Breast epithelium (tissue), 4 donors: Measurements from ENCODE around the gene DGKI. TPM values are rescaled to one million over a fixed set of nuclear protein-coding genes. Genes with fewer than 3 reads are reported as not detected.
"Not testable (repeated sequence)": the region's sequence is repeated elsewhere in the genome, so short reads cannot be mapped to it uniquely, and the experiment has no call there.

Experiments used
- DNase-seq, 2 donors: peaks; one replicate each; pipeline ENCODE4 v3.0.0-alpha.2; 2019; ENCODE audit warnings: low spot score in 2 of 2
- H3K27ac ChIP-seq, 2 donors: fragments of 200-600 bp; sonication (generic) in 1 of 2; one replicate each; pipeline ENCODE4 v1.5.1; 2016 to 2019; ENCODE audit warnings: mild to moderate bottlenecking in 1 of 2
- H3K27me3 ChIP-seq, 2 donors: fragments of 200-600 bp; sonication (generic) in 1 of 2; one replicate each; pipeline versions ENCODE4 v1.5.1 to v1.6.0; 2017 to 2019; ENCODE audit warnings: control low read depth in 1 of 2, mild to moderate bottlenecking in 1 of 2
- H3K36me3 ChIP-seq: fragments of 200-600 bp; one replicate; pipeline ENCODE4 v1.5.1; 2019
- H3K4me1 ChIP-seq, 2 donors: fragments of 200-600 bp; sonication (generic); one replicate each; pipeline ENCODE4 v1.5.1; 2016 to 2019; ENCODE audit warnings: control low read depth in 1 of 2
- H3K4me3 ChIP-seq, 3 donors: fragments of 200-600 bp; sonication (generic); 1 replicate in 2 of 3; 2 replicates in 1 of 3; pipeline ENCODE4 v1.5.1; 2016 to 2019; ENCODE audit warnings: mild to moderate bottlenecking in 3 of 3, moderate library complexity in 2 of 3
- H3K9me3 ChIP-seq, 2 donors: fragments of 200-600 bp; sonication (generic) in 1 of 2; one replicate each; pipeline ENCODE4 v1.5.1; 2016 to 2019; ENCODE audit warnings: control low read depth in 1 of 2
- CTCF ChIP-seq, 3 donors: fragments of 450-650 bp; IDR thresholded peaks; one replicate each; pipeline ENCODE4 v1.5.1; 2016 to 2017; ENCODE audit warnings: antibody characterized with exemption in 3 of 3, mild to moderate bottlenecking in 3 of 3, moderate library complexity in 3 of 3
- POLR2A ChIP-seq: fragments of 450-650 bp; IDR thresholded peaks from one replicate; pipeline ENCODE4 v1.6.1; 2016; ENCODE audit warnings: antibody characterized with exemption, mild to moderate bottlenecking, moderate library complexity
- POLR2AphosphoS5 ChIP-seq, 3 donors: sonication (generic); formaldehyde crosslinking; IDR thresholded peaks; one replicate each; pipeline ENCODE4 v1.6.1; 2017; ENCODE audit warnings: antibody characterized with exemption in 3 of 3
- intact Hi-C: fragments of 100-400 bp; cut with DNase I; formaldehyde crosslinking; loops from one replicate; pipeline ENCODE4 v1.15.1; 2023; ENCODE audit warnings: low total_unique reads
- total RNA-seq, 3 donors: library from RNA; depleted of rRNA; stranded (reverse); fragments of >200 nt; gene quantifications; one replicate each; pipeline ENCODE4 v1.1.0, GENCODE V29; 2016

Gene DGKI
- total RNA-seq, 3 donors from 2014 or later, result 2.7 to 4.1 (median 2.9) TPM

GRCh38 chr7:137717811-137718271, 128.9 kb downstream of the DGKI start:
- intact Hi-C loops, result no loop called here
- Histone ChIP-seq H3K27me3 (no peaks in the 10 kb centered on the region), H3K4me3 (peak overlapping the region in 1 of 3 donors; percentile 15), H3K4me1 (no peaks in the 10 kb centered on the region), H3K27ac (no peak overlapping the region), H3K9me3 (no peaks in the 10 kb centered on the region), H3K36me3 (no peaks in the 10 kb centered on the region)
- DNase-seq, result no peak
- TF ChIP-seq POLR2AphosphoS5 (IDR thresholded peaks at IDR 0.05), result no peak
- TF ChIP-seq POLR2A, result no peak
- no peak for TF ChIP-seq CTCF (IDR thresholded peaks at IDR 0.05)

GRCh38 chr7:137717045-137717444, 129.7 kb downstream of the DGKI start:
- no peak overlapping the region for H3K4me3 ChIP-seq
- TF ChIP-seq POLR2AphosphoS5 (IDR thresholded peaks at IDR 0.05) (no peak), CTCF (IDR thresholded peaks at IDR 0.05) (no peak), POLR2A (no peak)
- no peaks in the 10 kb centered on the region for H3K9me3 ChIP-seq
- intact Hi-C loops, result no loop called here
- H3K27ac ChIP-seq, result no peak overlapping the region
- H3K4me1 ChIP-seq, result no peaks in the 10 kb centered on the region
- no peaks in the 10 kb centered on the region for H3K27me3 ChIP-seq
- no peak for DNase-seq
- H3K36me3 ChIP-seq, result no peaks in the 10 kb centered on the region

GRCh38 chr7:137716061-137716460, 130.7 kb downstream of the DGKI start:
- Histone ChIP-seq H3K36me3 (no peaks in the 10 kb centered on the region), H3K27ac (no peak overlapping the region), H3K27me3 (no peaks in the 10 kb centered on the region), H3K9me3 (no peaks in the 10 kb centered on the region), H3K4me1 (no peaks in the 10 kb centered on the region), H3K4me3 (no peak overlapping the region)
- intact Hi-C loops, result no loop called here
- TF ChIP-seq POLR2AphosphoS5 (IDR thresholded peaks at IDR 0.05) (no peak), CTCF (IDR thresholded peaks at IDR 0.05) (no peak), POLR2A (no peak)
- DNase-seq, result no peak

DNA sequence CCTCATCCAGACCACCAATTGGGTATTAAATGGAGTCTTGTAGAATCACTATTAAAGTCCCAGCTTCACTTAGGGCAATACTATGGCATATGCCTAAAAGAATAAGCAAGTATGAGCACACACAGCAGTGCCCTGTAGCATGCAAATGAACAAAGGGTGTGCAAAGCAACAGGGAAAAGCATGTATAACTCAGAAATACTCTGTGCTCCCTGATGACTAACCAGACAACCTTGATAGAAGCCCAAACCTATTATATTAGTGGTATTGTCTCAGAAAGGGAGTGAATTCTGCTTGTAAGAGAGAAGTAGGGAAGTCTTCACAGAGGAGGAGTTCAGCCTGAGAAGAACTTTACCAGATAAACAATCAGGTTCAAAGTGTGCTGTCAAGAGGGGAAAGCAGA, 131.2 kb downstream of the DGKI start:
- no peak for TF ChIP-seq POLR2AphosphoS5 (IDR thresholded peaks at IDR 0.05)
- no peak for TF ChIP-seq POLR2A
- TF ChIP-seq CTCF (IDR thresholded peaks at IDR 0.05), result no peak
- Histone ChIP-seq H3K36me3 (no peaks in the 10 kb centered on the region), H3K27me3 (no peaks in the 10 kb centered on the region), H3K4me1 (no peaks in the 10 kb centered on the region), H3K4me3 (no peak overlapping the region), H3K9me3 (no peaks in the 10 kb centered on the region), H3K27ac (no peak overlapping the region)
- no peak for DNase-seq
- intact Hi-C loops, result no loop called here

- DNase-seq, result no peak
- no peaks in the 10 kb centered on the region for H3K9me3 ChIP-seq
- H3K27ac ChIP-seq, result no peak overlapping the region
- TF ChIP-seq POLR2AphosphoS5 (IDR thresholded peaks at IDR 0.05) (no peak), CTCF (IDR thresholded peaks at IDR 0.05) (no peak), POLR2A (no peak)
- intact Hi-C loops, result no loop called here
- no peak overlapping the region for H3K4me3 ChIP-seq
- H3K27me3 ChIP-seq, result no peaks in the 10 kb centered on the region
- no peaks in the 10 kb centered on the region for H3K4me1 ChIP-seq
- no peaks in the 10 kb centered on the region for H3K36me3 ChIP-seq
These were observed 131.7 kb downstream of the DGKI start for GRCh38 chr7:137715121-137715520.

DNA sequence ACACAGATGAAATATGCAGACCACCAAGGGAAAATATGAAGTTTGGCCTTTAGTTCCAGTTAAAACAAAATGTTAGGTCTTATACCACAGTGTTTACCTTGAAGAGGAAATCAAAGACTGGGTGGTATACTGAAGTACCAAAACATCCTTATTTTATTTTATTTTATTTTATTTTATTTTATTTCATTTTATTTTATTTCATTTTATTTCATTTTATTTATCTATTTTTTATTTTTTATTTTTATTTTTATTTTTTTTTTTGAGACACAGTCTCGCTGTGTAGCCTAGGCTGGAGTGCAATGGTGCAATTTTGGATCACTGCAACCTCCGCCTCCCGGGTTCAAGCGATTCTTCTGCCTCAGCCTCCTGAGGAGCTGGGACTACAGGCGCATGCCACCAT, 140.4 kb downstream of the DGKI start:
- H3K9me3 ChIP-seq, result peaks cover 0 to 20% of the 10 kb centered on the region in 2 donors
- intact Hi-C loops, result not testable (repeated sequence)

More for the DNA sequence above, 140.4 kb downstream of the DGKI start:
- H3K4me1 ChIP-seq, H3K4me3 ChIP-seq, H3K36me3 ChIP-seq, DNase-seq, H3K27me3 ChIP-seq, H3K27ac ChIP-seq: not testable (repeated sequence)
